B cell (primary cell): ENCODE results near the gene TRIM15. TPM values are rescaled to one million over a fixed set of nuclear protein-coding genes. Genes with fewer than 3 reads are reported as not detected.
A peak's percentile ranks its signal among the peaks of the same experiment; 100 is the strongest.

ENCODE experiments used
- ATAC-seq: fragments of 200-7000 bp; cut with Tn5 transposase; one replicate; pipeline ENCODE4 v1.10.0; 2021; ENCODE audit warnings: low read depth, mild to moderate bottlenecking, moderate number of reproducible peaks, moderate library complexity
- CTCF ChIA-PET: fragments of 350-600 bp; sonication (Branson Sonifier 250); formaldehyde crosslinking; loops from one replicate; lab custom pipeline; 2021; ENCODE audit warnings: antibody characterized with exemption, inconsistent platforms; lab: Charles Lee
- POLR2A ChIA-PET: fragments of 350-600 bp; sonication (Branson Sonifier 250); formaldehyde crosslinking; loops from one replicate; lab custom pipeline; 2021; ENCODE audit warnings: antibody characterized with exemption; lab: Charles Lee
- DNase-seq: peaks from one replicate; pipeline ENCODE4 v3.0.0; 2013
- H2AFZ ChIP-seq: 2 replicates; pipeline ENCODE4 v1.6.1; 2012; ENCODE audit warnings: mild to moderate bottlenecking, low read depth, low read length; ENCODE audit not compliant: insufficient read depth, poor library complexity, severe bottlenecking
- H3K27ac ChIP-seq, 2 donors: 1 replicate in 1 of 2; 2 replicates in 1 of 2; pipeline ENCODE4 v1.5.1; 2012 to 2013; ENCODE audit warnings: low read length in 2 of 2, mild to moderate bottlenecking in 2 of 2, moderate library complexity in 1 of 2
- H3K27me3 ChIP-seq, 4 experiments: fragments of 200-600 bp in 1 of 4; sonication (generic) in 1 of 4; replicated peaks in 1 of 4; 1 replicate in 2 of 4; 2 replicates in 2 of 4; pipeline versions ENCODE4 v1.6.1 to v1.7.0; 2013 to 2016; ENCODE audit warnings: low read length in 3 of 4, mild to moderate bottlenecking in 2 of 4, mixed read lengths in 1 of 4, moderate library complexity in 1 of 4; ENCODE audit not compliant: insufficient read depth in 4 of 4, control insufficient read depth in 3 of 4; ENCODE audit errors: control extremely low read depth in 1 of 4
- H3K36me3 ChIP-seq, 2 experiments: replicated peaks in 1 of 2; 1 replicate in 1 of 2; 2 replicates in 1 of 2; pipeline versions ENCODE4 v1.6.1 to v1.7.1; 2013; ENCODE audit warnings: low read length in 1 of 2; ENCODE audit not compliant: insufficient read depth in 2 of 2, control insufficient read depth in 1 of 2; ENCODE audit errors: control extremely low read depth in 1 of 2, extremely low read depth in 1 of 2
- H3K4me1 ChIP-seq, 2 donors: fragments of 200-600 bp in 1 of 2; sonication (generic) in 1 of 2; 1 replicate in 1 of 2; 2 replicates in 1 of 2; pipeline versions ENCODE4 v1.5.1 to v1.6.1; 2013 to 2017; ENCODE audit warnings: low read length in 2 of 2; ENCODE audit not compliant: control insufficient read depth in 2 of 2, insufficient read depth in 2 of 2
- H3K4me2 ChIP-seq: replicated peaks from 2 replicates; pipeline ENCODE3; 2012; ENCODE audit warnings: mild to moderate bottlenecking, low read depth, low read length; ENCODE audit not compliant: poor library complexity, severe bottlenecking
- H3K4me3 ChIP-seq, 5 experiments: fragments of 200-600 bp in 1 of 5; sonication (generic) in 1 of 5; 1 replicate in 3 of 5; 2 replicates in 2 of 5; pipeline versions ENCODE4 v1.5.1 to v1.7.0; 2011 to 2016; ENCODE audit warnings: low read length in 4 of 5, mild to moderate bottlenecking in 4 of 5, low read depth in 2 of 5, control low read depth in 1 of 5, moderate library complexity in 1 of 5; ENCODE audit not compliant: insufficient read depth in 1 of 5; ENCODE audit errors: control extremely low read depth in 1 of 5, extremely low read depth in 1 of 5
- H3K79me2 ChIP-seq: fragments of 200-600 bp; sonication (generic); one replicate; pipeline ENCODE4 v1.6.0; 2016; ENCODE audit warnings: low read length; ENCODE audit not compliant: control insufficient read depth, insufficient read depth
- H3K9ac ChIP-seq: fragments of 200-600 bp; sonication (generic); 2 replicates; pipeline ENCODE4 v1.6.1; 2017; ENCODE audit warnings: mild to moderate bottlenecking, low read length, moderate library complexity
- H3K9me3 ChIP-seq, 3 donors: one replicate each; pipeline versions ENCODE4 v1.6.1 to v1.7.1; 2013; ENCODE audit warnings: low read length in 2 of 3; ENCODE audit not compliant: control insufficient read depth in 2 of 3, insufficient read depth in 1 of 3; ENCODE audit errors: control extremely low read depth in 1 of 3
- H4K20me1 ChIP-seq: 2 replicates; pipeline ENCODE4 v1.6.0; 2012; ENCODE audit warnings: mild to moderate bottlenecking, low read length; ENCODE audit not compliant: insufficient read depth, control insufficient read depth, poor library complexity, severe bottlenecking
- H3K27ac Mint-ChIP-seq: one replicate; pipeline ENCODE4 v1.8.0; 2021; ENCODE audit warnings: mixed read lengths
- H3K27me3 Mint-ChIP-seq: one replicate; pipeline ENCODE4 v1.8.0; 2021; ENCODE audit warnings: mixed read lengths
- H3K4me1 Mint-ChIP-seq: one replicate; pipeline ENCODE4 v1.8.0; 2021; ENCODE audit warnings: mixed read lengths
- H3K4me3 Mint-ChIP-seq: one replicate; pipeline ENCODE4 v1.8.0; 2021; ENCODE audit warnings: mixed read lengths
- H3K9me3 Mint-ChIP-seq: one replicate; pipeline ENCODE4 v1.8.0; 2022; ENCODE audit warnings: mixed read lengths; ENCODE audit not compliant: insufficient read depth
- EZH2 ChIP-seq: IDR thresholded peaks from 2 replicates; pipeline ENCODE4 v1.6.1; 2012; ENCODE audit warnings: borderline replicate concordance, low read depth, mild to moderate bottlenecking, moderate library complexity, low read length; ENCODE audit not compliant: insufficient read depth, poor library complexity, severe bottlenecking
- WGBS: methylation state at CpG from one replicate; pipeline ENCODE4 v1.1.5; 2013; ENCODE audit warnings: missing lambda C conversion rate; ENCODE audit not compliant: insufficient coverage; 5-methylcytosine and 5-hydroxymethylcytosine counted together
- intact Hi-C: fragments of 100-400 bp; cut with micrococcal nuclease; formaldehyde crosslinking; loops from one replicate; pipeline ENCODE4 v1.10.0; 2022
- polyA plus RNA-seq: library from polyadenylated mRNA; depleted of rRNA; stranded (reverse); fragments of >200 nt; gene quantifications from 2 replicates; pipeline ENCODE4 v1.2.3, GENCODE V29; 2012
- total RNA-seq, 2 donors: library from RNA; stranded (reverse); fragments of 120-200 nt in 1 of 2; gene quantifications; 1 replicate in 1 of 2; 2 replicates in 1 of 2; pipeline versions ENCODE4 v1.2.3 to v1.2.4, GENCODE V29; 2013 to 2022
- TF ChIP-seq, protein P1 (sequence below): fragments of 200-600 bp; IDR thresholded peaks from one replicate; pipeline ENCODE4 v1.8.0; 2022; ENCODE audit warnings: antibody characterized with exemption, mild to moderate bottlenecking

TRIM15 gene
- total and polyA plus RNA-seq, 2 donors (not counting 1 experiment from before 2014, with no cell fraction given): not detected

DNA sequence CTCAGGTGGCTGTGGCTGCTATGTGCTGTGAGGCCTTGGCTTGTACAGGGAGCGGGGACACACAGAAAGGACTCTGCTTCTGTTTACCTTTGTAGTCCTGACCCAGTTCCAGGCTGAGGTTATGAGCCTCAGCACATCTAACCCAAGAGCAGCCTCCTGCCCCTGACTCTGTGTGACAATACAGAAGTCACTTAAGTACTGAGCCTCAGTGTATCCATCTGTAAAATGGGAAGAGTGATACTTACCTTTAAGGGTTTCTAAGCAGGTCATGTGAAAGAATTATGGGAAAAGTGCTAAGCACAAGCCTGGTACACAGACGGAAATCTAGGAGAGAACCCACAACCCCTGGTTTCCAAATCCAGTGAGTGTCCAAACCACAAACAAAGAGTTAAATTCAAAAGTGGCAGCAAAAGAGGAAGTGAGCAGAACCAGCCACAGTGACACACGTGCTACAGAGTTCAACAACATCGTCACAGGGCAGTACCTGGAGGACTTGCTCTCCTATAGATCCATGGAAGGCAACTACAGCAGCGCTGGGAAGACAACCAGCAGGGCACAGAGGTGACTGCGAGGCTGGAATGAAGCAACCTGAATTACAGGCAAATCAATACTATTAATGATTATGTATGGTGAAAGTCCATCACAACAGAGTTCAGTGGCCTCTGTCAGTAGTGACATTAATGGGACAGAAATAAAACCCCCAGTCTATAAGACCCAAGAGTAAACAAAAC lies 37.4 kb downstream of the TRIM15 start:
- CTCF ChIA-PET: interaction anchor here (1.0 to 1.3 kb wide), 2 partner anchors 13 to 18 kb away, joined by 3 read pairs; partner anchors contain the start of gene TRIM26
- Histone ChIP-seq H2AFZ (no peak overlapping the region), H3K36me3 (peaks cover 0 to 62% of the 10 kb centered on the region in 2 experiments), H4K20me1 (peaks cover 76% of the 10 kb centered on the region), H3K4me1 (peaks cover 23 to 31% of the 10 kb centered on the region in 2 donors), H3K9me3 (no peaks in the 10 kb centered on the region), H3K4me3 (peak overlapping the region in 1 of 5 experiments; percentile 3), H3K79me2 (peaks cover 79% of the 10 kb centered on the region), H3K27ac (peak overlapping the region; percentile 48 to 76), H3K4me2 (peak overlapping the region; percentile 59), H3K27me3 (no peaks in the 10 kb centered on the region), H3K9ac (peak overlapping the region; percentile 28)
- H3K4me1 Mint-ChIP-seq: peaks cover 38% of the 10 kb centered on the region
- intact Hi-C loops: loop anchor here (1.0 kb wide), 1 partner anchor 12 kb away; no protein-coding TSS in a partner anchor
- DNase-seq (peak; percentile 79), ATAC-seq (peak; percentile 88)
- peak overlapping the region; percentile 76 for H3K27ac Mint-ChIP-seq
- no peaks in the 10 kb centered on the region for H3K9me3 Mint-ChIP-seq
- POLR2A ChIA-PET: no interaction called here
- TF ChIP-seq EZH2: no peak
- TF ChIP-seq, protein P1, sequence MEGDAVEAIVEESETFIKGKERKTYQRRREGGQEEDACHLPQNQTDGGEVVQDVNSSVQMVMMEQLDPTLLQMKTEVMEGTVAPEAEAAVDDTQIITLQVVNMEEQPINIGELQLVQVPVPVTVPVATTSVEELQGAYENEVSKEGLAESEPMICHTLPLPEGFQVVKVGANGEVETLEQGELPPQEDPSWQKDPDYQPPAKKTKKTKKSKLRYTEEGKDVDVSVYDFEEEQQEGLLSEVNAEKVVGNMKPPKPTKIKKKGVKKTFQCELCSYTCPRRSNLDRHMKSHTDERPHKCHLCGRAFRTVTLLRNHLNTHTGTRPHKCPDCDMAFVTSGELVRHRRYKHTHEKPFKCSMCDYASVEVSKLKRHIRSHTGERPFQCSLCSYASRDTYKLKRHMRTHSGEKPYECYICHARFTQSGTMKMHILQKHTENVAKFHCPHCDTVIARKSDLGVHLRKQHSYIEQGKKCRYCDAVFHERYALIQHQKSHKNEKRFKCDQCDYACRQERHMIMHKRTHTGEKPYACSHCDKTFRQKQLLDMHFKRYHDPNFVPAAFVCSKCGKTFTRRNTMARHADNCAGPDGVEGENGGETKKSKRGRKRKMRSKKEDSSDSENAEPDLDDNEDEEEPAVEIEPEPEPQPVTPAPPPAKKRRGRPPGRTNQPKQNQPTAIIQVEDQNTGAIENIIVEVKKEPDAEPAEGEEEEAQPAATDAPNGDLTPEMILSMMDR: no peak
- WGBS: 39% methylated on average over 4 of the region's 6 CpGs
- no peaks in the 10 kb centered on the region for H3K27me3 Mint-ChIP-seq
- peak overlapping the region; percentile 35 for H3K4me3 Mint-ChIP-seq

- WGBS: no CpG with 5 or more reads among the region's 4 CpGs
- ATAC-seq: no peak
- Mint-ChIP-seq H3K4me1 (peaks cover 53% of the 10 kb centered on the region), H3K9me3 (no peaks in the 10 kb centered on the region), H3K27ac (peak overlapping the region; percentile 61), H3K4me3 (no peak overlapping the region), H3K27me3 (no peaks in the 10 kb centered on the region)
- Histone ChIP-seq H3K9me3 (no peaks in the 10 kb centered on the region), H3K79me2 (peaks cover 88% of the 10 kb centered on the region), H3K4me3 (no peak overlapping the region), H3K9ac (no peak overlapping the region), H3K27ac (peak overlapping the region in 1 of 2 donors; percentile 20), H3K36me3 (peaks cover 0 to 47% of the 10 kb centered on the region in 2 experiments), H4K20me1 (peaks cover 76% of the 10 kb centered on the region), H3K4me2 (no peak overlapping the region), H3K4me1 (peaks cover 36 to 46% of the 10 kb centered on the region in 2 donors), H3K27me3 (no peaks in the 10 kb centered on the region), H2AFZ (no peak overlapping the region)
- ChIA-PET CTCF (no interaction called here), POLR2A (no interaction called here)
- DNase-seq: no peak
- intact Hi-C loops: no loop called here
- TF ChIP-seq, protein P1: no peak
- no peak for TF ChIP-seq EZH2
Measured at GRCh38 chr6:30202366-30202765, 39.0 kb downstream of the TRIM15 start.
